Stimulated activated CD8-positive, alpha-beta memory T cell treated with anti-CD3 and anti-CD28 coated beads, Interleukin-12 subunit alpha, Interleukin-12 subunit beta, amount 100 ng/mL, for 4 hours (primary cell): Measurements from ENCODE around the gene ZNF579.

Source experiments
- DNase-seq: peaks from one replicate; pipeline ENCODE4 v3.0.0-alpha.2; 2020; ENCODE audit warnings: low read depth

Gene ZNF579

GRCh38 chr19:55567708-55568328, 12.8 kb downstream of the ZNF579 start:
- DNase-seq = no peak

- DNase-seq = no peak
These were observed 13.8 kb downstream of the ZNF579 start for GRCh38 chr19:55566823-55567222.

GRCh38 chr19:55563261-55563690, 17.4 kb downstream of the ZNF579 start:
- no peak for DNase-seq

GRCh38 chr19:55559684-55560083, 21.0 kb downstream of the ZNF579 start:
- DNase-seq = no peak

- no peak for DNase-seq
These were observed 25.9 kb downstream of the ZNF579 start for GRCh38 chr19:55554741-55555152.

- no peak for DNase-seq
These were observed 26.3 kb downstream of the ZNF579 start for GRCh38 chr19:55554302-55554701.

- DNase-seq = no peak
These were observed 27.1 kb downstream of the ZNF579 start for GRCh38 chr19:55553217-55554182.

- DNase-seq = no peak
These were observed 28.0 kb downstream of the ZNF579 start for GRCh38 chr19:55552620-55553019.

- no peak for DNase-seq
These were observed 28.4 kb downstream of the ZNF579 start for GRCh38 chr19:55552206-55552605.

GRCh38 chr19:55550321-55550650, 30.4 kb downstream of the ZNF579 start:
- no peak for DNase-seq

- DNase-seq = no peak
These were observed 30.9 kb downstream of the ZNF579 start for GRCh38 chr19:55549500-55550320.

- no peak for DNase-seq
These were observed 33.6 kb downstream of the ZNF579 start for GRCh38 chr19:55546822-55547614.

GRCh38 chr19:55546011-55546410, 34.6 kb downstream of the ZNF579 start:
- DNase-seq = no peak

GRCh38 chr19:55545443-55545842, 35.2 kb downstream of the ZNF579 start, which contains the start of gene SBK3:
TSS of gene SBK3 (minus strand) at chr19:55545543. CDS start at chr19:55545543, 0 bp downstream.
- DNase-seq = no peak

- no peak for DNase-seq
These were observed 35.7 kb downstream of the ZNF579 start for GRCh38 chr19:55544776-55545439.

- DNase-seq = no peak
These were observed 36.6 kb downstream of the ZNF579 start for GRCh38 chr19:55544014-55544413.

- no peak for DNase-seq
These were observed 37.1 kb downstream of the ZNF579 start for GRCh38 chr19:55543567-55543966.

GRCh38 chr19:55542292-55542855, 38.3 kb downstream of the ZNF579 start:
- no peak for DNase-seq

- DNase-seq = no peak
These were observed 39.6 kb downstream of the ZNF579 start for GRCh38 chr19:55541091-55541490.

- no peak for DNase-seq
These were observed 40.0 kb downstream of the ZNF579 start for GRCh38 chr19:55540619-55541018.
